SK-N-SH treated with all-trans-retinoic acid at 6 μM for 48 hours (cell line): ENCODE data around the gene OTUB1.

Source experiments
- ARNTL ChIP-seq: fragments of 450-650 bp; formaldehyde crosslinking; IDR thresholded peaks from 2 replicates; pipeline ENCODE4 v1.5.0; 2020; ENCODE audit warnings: low read depth, mild to moderate bottlenecking, moderate library complexity, borderline replicate concordance
- CREB5 ChIP-seq: fragments of 250-450 bp; sonication (Bioruptor Pico); IDR thresholded peaks from 2 replicates; pipeline ENCODE4 v1.5.1; 2020; ENCODE audit warnings: low read depth, mild to moderate bottlenecking, moderate library complexity
- CSDC2 ChIP-seq: fragments of 250-450 bp; sonication (Bioruptor Pico); IDR thresholded peaks from 2 replicates; pipeline ENCODE4 v1.5.0; 2020; ENCODE audit warnings: mild to moderate bottlenecking, moderate library complexity
- OSR1 ChIP-seq: fragments of 250-450 bp; sonication (Bioruptor Pico); IDR thresholded peaks from 2 replicates; pipeline ENCODE4 v1.8.0; 2022; ENCODE audit warnings: moderate library complexity, mild to moderate bottlenecking, inconsistent platforms
- PATZ1 ChIP-seq: fragments of 250-450 bp; sonication (Bioruptor Pico); IDR thresholded peaks from 2 replicates; pipeline ENCODE4 v1.8.0; 2020; ENCODE audit warnings: mild to moderate bottlenecking, moderate library complexity, borderline replicate concordance
- POU6F1 ChIP-seq: fragments of 250-450 bp; sonication (Bioruptor Pico); IDR thresholded peaks from 2 replicates; pipeline ENCODE4 v1.8.0; 2021; ENCODE audit warnings: low read depth, mild to moderate bottlenecking, moderate library complexity, borderline replicate concordance
- RARB ChIP-seq: fragments of 250-450 bp; sonication (Bioruptor Pico); IDR thresholded peaks from 2 replicates; pipeline ENCODE4 v1.8.0; 2021; ENCODE audit warnings: mild to moderate bottlenecking, moderate library complexity
- TSHZ2 ChIP-seq: fragments of 250-450 bp; sonication (Bioruptor Pico); IDR thresholded peaks from 2 replicates; pipeline ENCODE4 v1.5.0; 2020; ENCODE audit warnings: mild to moderate bottlenecking, moderate library complexity
- ZC3H10 ChIP-seq: fragments of 250-450 bp; sonication (Bioruptor Pico); IDR thresholded peaks from 2 replicates; pipeline ENCODE4 v1.5.1; 2021; ENCODE audit warnings: mild to moderate bottlenecking, moderate library complexity
- ZFP3 ChIP-seq: fragments of 250-450 bp; sonication (Bioruptor Pico); IDR thresholded peaks from 2 replicates; pipeline ENCODE4 v1.5.0; 2020; ENCODE audit warnings: mild to moderate bottlenecking, moderate library complexity
- ZNF565 ChIP-seq: fragments of 450-650 bp; formaldehyde crosslinking; conservative IDR thresholded peaks from 2 replicates; pipeline ENCODE4 v1.5.0; 2020; ENCODE audit warnings: low read depth, mild to moderate bottlenecking, moderate library complexity

GRCh38 chr11:64043545-64043944 lies 57.3 kb downstream of the OTUB1 start:
- TF ChIP-seq ZFP3 (CRISPR knock-in tag) (no peak), CSDC2 (CRISPR knock-in tag) (no peak), CREB5 (CRISPR knock-in tag) (no peak), RARB (no peak), ZC3H10 (no peak), POU6F1 (CRISPR knock-in tag) (no peak), OSR1 (CRISPR knock-in tag) (no peak), TSHZ2 (CRISPR knock-in tag) (no peak), ARNTL (CRISPR knock-in tag) (no peak), PATZ1 (no peak), ZNF565 (CRISPR knock-in tag) (no peak)
